Tibial nerve (tissue), 3 donors: Measurements from ENCODE around the gene PRRC2B.

Experiments used
- POLR2A ChIP-seq, 2 donors: fragments of 450-650 bp; IDR thresholded peaks; one replicate each; pipeline ENCODE4 v1.6.1; 2017; ENCODE audit warnings: antibody characterized with exemption in 2 of 2, mild to moderate bottlenecking in 2 of 2, moderate library complexity in 2 of 2
- TF ChIP-seq, protein P1 (sequence below), 5 experiments: fragments of 200-600 bp in 3 of 5; fragments of 450-650 bp in 2 of 5; sonication (generic) in 3 of 5; IDR thresholded peaks; one replicate each; pipeline ENCODE4 v1.5.1; 2016 to 2019; ENCODE audit warnings: antibody characterized with exemption in 5 of 5, mild to moderate bottlenecking in 3 of 5, moderate library complexity in 2 of 5

DNA sequence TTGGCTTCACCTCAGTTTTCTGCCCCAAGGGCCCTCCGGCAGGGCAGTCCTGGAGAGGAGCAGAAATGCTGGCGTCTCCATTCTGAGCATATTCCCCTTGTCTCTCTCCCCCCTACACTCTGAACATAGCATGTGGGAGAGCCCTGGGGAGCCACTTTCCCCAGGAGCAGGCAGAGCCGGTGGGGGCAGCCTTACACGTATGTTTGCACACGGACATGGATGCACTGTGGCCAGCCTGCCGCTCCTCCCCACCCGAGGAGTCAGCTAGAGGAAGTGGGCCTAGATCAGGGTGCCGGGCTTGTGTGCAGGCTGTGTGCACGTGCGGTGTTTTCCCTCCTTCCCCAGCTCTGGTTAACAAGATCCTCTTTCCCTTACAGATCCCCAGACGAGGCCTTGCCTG is 83.5 kb downstream of the PRRC2B start:
- TF ChIP-seq, protein P1, sequence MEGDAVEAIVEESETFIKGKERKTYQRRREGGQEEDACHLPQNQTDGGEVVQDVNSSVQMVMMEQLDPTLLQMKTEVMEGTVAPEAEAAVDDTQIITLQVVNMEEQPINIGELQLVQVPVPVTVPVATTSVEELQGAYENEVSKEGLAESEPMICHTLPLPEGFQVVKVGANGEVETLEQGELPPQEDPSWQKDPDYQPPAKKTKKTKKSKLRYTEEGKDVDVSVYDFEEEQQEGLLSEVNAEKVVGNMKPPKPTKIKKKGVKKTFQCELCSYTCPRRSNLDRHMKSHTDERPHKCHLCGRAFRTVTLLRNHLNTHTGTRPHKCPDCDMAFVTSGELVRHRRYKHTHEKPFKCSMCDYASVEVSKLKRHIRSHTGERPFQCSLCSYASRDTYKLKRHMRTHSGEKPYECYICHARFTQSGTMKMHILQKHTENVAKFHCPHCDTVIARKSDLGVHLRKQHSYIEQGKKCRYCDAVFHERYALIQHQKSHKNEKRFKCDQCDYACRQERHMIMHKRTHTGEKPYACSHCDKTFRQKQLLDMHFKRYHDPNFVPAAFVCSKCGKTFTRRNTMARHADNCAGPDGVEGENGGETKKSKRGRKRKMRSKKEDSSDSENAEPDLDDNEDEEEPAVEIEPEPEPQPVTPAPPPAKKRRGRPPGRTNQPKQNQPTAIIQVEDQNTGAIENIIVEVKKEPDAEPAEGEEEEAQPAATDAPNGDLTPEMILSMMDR (IDR thresholded peaks at IDR 0.05): no peak
- TF ChIP-seq POLR2A (IDR thresholded peaks at IDR 0.05): no peak
